IMR-90 (cell line): ENCODE measurements around the gene CCDC87. TPM values are rescaled to one million over a fixed set of nuclear protein-coding genes. Genes with fewer than 3 reads are reported as not detected.

ENCODE experiments used
- MXI1 ChIP-seq: IDR thresholded peaks from 2 replicates; pipeline ENCODE4 v1.6.1; 2012; ENCODE audit warnings: low read depth, mild to moderate bottlenecking, low read length, moderate library complexity, borderline replicate concordance
- POLR2A ChIP-seq: IDR thresholded peaks from 2 replicates; pipeline ENCODE4 v1.6.1; 2012; ENCODE audit warnings: mild to moderate bottlenecking, low read depth, low read length
- RFX5 ChIP-seq: IDR thresholded peaks from 2 replicates; pipeline ENCODE4 v1.8.0; 2012; ENCODE audit warnings: low read depth, mild to moderate bottlenecking, low read length, moderate library complexity
- polyA plus RNA-seq, 3 experiments: library from polyadenylated mRNA; depleted of rRNA; stranded (reverse); fragments of >200 nt; gene quantifications; 2 replicates each; pipeline ENCODE4 v1.2.3, GENCODE V29; 2012; ENCODE audit warnings: low replicate concordance in 1 of 3
- total RNA-seq: library from RNA; depleted of rRNA; stranded (reverse); fragments of >200 nt; gene quantifications from 2 replicates; pipeline ENCODE4 v1.2.3, GENCODE V29; 2012
- TF ChIP-seq, protein P1 (sequence below): conservative IDR thresholded peaks from 2 replicates; pipeline ENCODE4 v1.5.1; 2012; ENCODE audit warnings: mild to moderate bottlenecking, low read depth, low read length, improper control_type of control experiment

Gene CCDC87
- total and polyA plus RNA-seq, 2 of the 4 experiments (the other 2 are of a cell fraction) = 0.18 to 0.19 TPM

DNA sequence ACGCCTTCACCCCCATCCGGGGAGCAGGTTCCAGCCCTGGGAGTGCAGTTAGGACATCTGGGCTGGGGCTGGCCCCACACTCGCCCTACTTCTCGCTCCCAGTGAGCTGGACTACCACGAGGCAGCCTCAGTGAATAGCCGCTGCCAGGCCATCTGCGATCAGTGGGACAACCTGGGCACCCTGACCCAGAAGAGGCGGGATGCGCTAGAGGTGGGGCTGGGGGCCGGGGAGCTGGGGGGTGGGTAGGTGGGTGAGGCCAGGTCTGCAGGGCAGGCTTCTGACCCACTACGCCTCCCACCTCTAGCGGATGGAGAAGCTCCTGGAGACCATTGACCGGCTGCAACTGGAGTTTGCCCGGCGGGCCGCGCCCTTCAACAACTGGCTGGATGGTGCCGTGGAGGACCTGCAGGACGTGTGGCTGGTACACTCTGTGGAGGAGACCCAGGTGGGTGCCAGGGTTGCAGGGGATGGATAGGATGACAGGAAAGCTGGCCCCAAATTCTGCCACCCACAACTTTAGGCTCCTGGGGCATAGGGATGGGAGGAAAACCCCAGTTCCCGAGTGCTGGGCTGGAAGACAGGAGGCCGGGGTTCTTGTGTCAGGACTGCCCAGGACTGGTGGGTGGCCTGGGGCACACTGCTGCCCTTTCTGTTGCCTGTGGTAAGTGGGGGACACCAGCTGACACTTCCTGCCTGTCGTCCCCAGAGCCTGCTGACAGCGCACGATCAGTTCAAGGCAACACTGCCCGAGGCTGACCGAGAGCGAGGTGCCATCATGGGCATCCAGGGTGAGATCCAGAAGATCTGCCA, 32.8 kb downstream of the CCDC87 start (continued):
- TF ChIP-seq, protein P1, sequence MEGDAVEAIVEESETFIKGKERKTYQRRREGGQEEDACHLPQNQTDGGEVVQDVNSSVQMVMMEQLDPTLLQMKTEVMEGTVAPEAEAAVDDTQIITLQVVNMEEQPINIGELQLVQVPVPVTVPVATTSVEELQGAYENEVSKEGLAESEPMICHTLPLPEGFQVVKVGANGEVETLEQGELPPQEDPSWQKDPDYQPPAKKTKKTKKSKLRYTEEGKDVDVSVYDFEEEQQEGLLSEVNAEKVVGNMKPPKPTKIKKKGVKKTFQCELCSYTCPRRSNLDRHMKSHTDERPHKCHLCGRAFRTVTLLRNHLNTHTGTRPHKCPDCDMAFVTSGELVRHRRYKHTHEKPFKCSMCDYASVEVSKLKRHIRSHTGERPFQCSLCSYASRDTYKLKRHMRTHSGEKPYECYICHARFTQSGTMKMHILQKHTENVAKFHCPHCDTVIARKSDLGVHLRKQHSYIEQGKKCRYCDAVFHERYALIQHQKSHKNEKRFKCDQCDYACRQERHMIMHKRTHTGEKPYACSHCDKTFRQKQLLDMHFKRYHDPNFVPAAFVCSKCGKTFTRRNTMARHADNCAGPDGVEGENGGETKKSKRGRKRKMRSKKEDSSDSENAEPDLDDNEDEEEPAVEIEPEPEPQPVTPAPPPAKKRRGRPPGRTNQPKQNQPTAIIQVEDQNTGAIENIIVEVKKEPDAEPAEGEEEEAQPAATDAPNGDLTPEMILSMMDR = no peak
- TF ChIP-seq POLR2A (no peak), RFX5 (no peak), MXI1 (no peak)
